Measurements from ENCODE around the gene LPAR5.

GRCh38 chr12:6631549-6631961 is 4.2 kb downstream of the LPAR5 start:
- TF ChIP-seq CTCF (conservative IDR thresholded peaks at IDR 0.05; ENCODE audit: low read length), result no peak
- TF ChIP-seq EZH2phosphoT487 (IDR thresholded peaks at IDR 0.05; ENCODE audit: borderline replicate concordance, low read depth, low read length), result no peak
